NB4 (cell line): Measurements from ENCODE around the gene PRRG4.
"Not testable (repeated sequence)": the region's sequence is repeated elsewhere in the genome, so short reads cannot be mapped to it uniquely, and the experiment has no call there.

Source experiments
- DNase-seq: peaks from one replicate; pipeline ENCODE4 v3.0.0; 2010; ENCODE audit warnings: low read depth
- H3K4me3 ChIP-seq: one replicate; pipeline ENCODE4 v1.5.1; 2011; ENCODE audit warnings: mild to moderate bottlenecking, low read depth, low read length, moderate library complexity
- CTCF ChIP-seq: IDR thresholded peaks from one replicate; pipeline ENCODE4 v1.5.1; 2012; ENCODE audit warnings: low read depth, low read length
- MAX ChIP-seq: IDR thresholded peaks from 2 replicates; pipeline ENCODE4 v1.6.1; 2011; ENCODE audit warnings: low read depth, low read length
- MYC ChIP-seq: IDR thresholded peaks from 2 replicates; pipeline ENCODE4 v1.6.1; 2011; ENCODE audit warnings: low read depth, low read length
- POLR2A ChIP-seq: IDR thresholded peaks from 2 replicates; pipeline ENCODE4 v1.6.1; 2011; ENCODE audit warnings: mild to moderate bottlenecking; ENCODE audit not compliant: insufficient read length; ENCODE audit errors: extremely low read depth

The PRRG4 gene

GRCh38 chr11:32821917-32822560, 7.7 kb upstream of the PRRG4 start:
- TF ChIP-seq MAX = no peak
- no peak for TF ChIP-seq POLR2A
- no peak for TF ChIP-seq MYC
- TF ChIP-seq CTCF = no peak
- no peak overlapping the region for H3K4me3 ChIP-seq
- no peak for DNase-seq

- not testable (repeated sequence) for H3K4me3 ChIP-seq
- peak; percentile 42 for DNase-seq
Measured at GRCh38 chr11:32823617-32824016, 6.1 kb upstream of the PRRG4 start.

GRCh38 chr11:32826113-32826512, 3.6 kb upstream of the PRRG4 start:
- DNase-seq = no peak
- no peak for TF ChIP-seq POLR2A
- H3K4me3 ChIP-seq = no peak overlapping the region

GRCh38 chr11:32827276-32827675, 2.5 kb upstream of the PRRG4 start:
- TF ChIP-seq MYC = no peak
- TF ChIP-seq MAX = no peak
- no peak for TF ChIP-seq CTCF
- no peak for TF ChIP-seq POLR2A
- no peak for DNase-seq
- no peak overlapping the region for H3K4me3 ChIP-seq

GRCh38 chr11:32829157-32829679, 509 bp upstream of the PRRG4 start:
- no peak for DNase-seq

GRCh38 chr11:32830413-32830738, 649 bp downstream of the PRRG4 start:
- TF ChIP-seq MAX (no peak; the same call in 1 of the 2 replicates), MYC (peak; percentile 65), POLR2A (peak; percentile 42), CTCF (no peak)
- peak; percentile 82 for DNase-seq
- H3K4me3 ChIP-seq = peak overlapping the region; percentile 62

More at GRCh38 chr11:32829157-32829679, 509 bp upstream of the PRRG4 start:
- TF ChIP-seq MAX (no peak), POLR2A (no peak), CTCF (no peak)
- H3K4me3 ChIP-seq = peak overlapping the region; percentile 70

- TF ChIP-seq CTCF (no peak), POLR2A (no peak), MYC (no peak), MAX (no peak)
- H3K4me3 ChIP-seq = peak overlapping the region; percentile 62
- no peak for DNase-seq
Measured at GRCh38 chr11:32830796-32831195, 1.1 kb downstream of the PRRG4 start.
